Adrenal gland (tissue), 12 donors: ENCODE measurements around the gene GGTA1. TPM values are rescaled to one million over a fixed set of nuclear protein-coding genes. Genes with fewer than 3 reads are reported as not detected.
A peak's percentile ranks its signal among the peaks of the same experiment; 100 is the strongest.

Experiments
- DNase-seq, 7 donors: peaks; one replicate each; pipeline ENCODE4 v3.0.0-alpha.2; 2019 to 2020
- H3K27ac ChIP-seq, 5 donors: fragments of 200-600 bp; sonication (generic) in 4 of 5; 1 replicate in 3 of 5; 2 replicates in 2 of 5; pipeline versions ENCODE4 v1.5.1 to v1.8.0; 2016 to 2020; ENCODE audit warnings: mild to moderate bottlenecking in 1 of 5
- H3K27me3 ChIP-seq: fragments of 200-600 bp; 2 replicates; pipeline ENCODE4 v1.8.0; 2021
- H3K36me3 ChIP-seq, 2 donors: fragments of 200-600 bp; replicated peaks in 1 of 2; 1 replicate in 1 of 2; 2 replicates in 1 of 2; pipeline versions ENCODE4 v1.5.1 to v1.8.0; 2018 to 2022
- H3K4me1 ChIP-seq, 2 donors: fragments of 200-600 bp; replicated peaks in 1 of 2; 1 replicate in 1 of 2; 2 replicates in 1 of 2; pipeline versions ENCODE4 v1.5.1 to v1.8.0; 2018 to 2021
- H3K4me3 ChIP-seq, 4 donors: fragments of 200-600 bp; sonication (generic) in 3 of 4; one replicate each; pipeline ENCODE4 v1.5.1; 2016 to 2018
- H3K9me3 ChIP-seq, 3 donors: fragments of 200-600 bp; sonication (generic) in 1 of 3; replicated peaks in 1 of 3; 1 replicate in 2 of 3; 2 replicates in 1 of 3; pipeline versions ENCODE4 v1.5.1 to v1.8.0; 2016 to 2021
- CTCF ChIP-seq, 6 experiments: fragments of 450-650 bp in 4 of 6; fragments of 200-600 bp in 2 of 6; sonication (generic) in 1 of 6; IDR thresholded peaks; 1 replicate in 5 of 6; 2 replicates in 1 of 6; pipeline versions ENCODE4 v1.5.1 to v1.8.0; 2016 to 2021; ENCODE audit warnings: antibody characterized with exemption in 6 of 6, mild to moderate bottlenecking in 2 of 6, moderate library complexity in 1 of 6
- POLR2A ChIP-seq, 2 donors: fragments of 450-650 bp; IDR thresholded peaks; one replicate each; pipeline ENCODE4 v1.6.1; 2017; ENCODE audit warnings: antibody characterized with exemption in 2 of 2, mild to moderate bottlenecking in 2 of 2, moderate library complexity in 1 of 2
- WGBS, 4 donors: extraction: QIAGEN DNeasy Blood & Tissue Kit in 2 of 4; methylation state at CpG; one replicate each; pipeline versions ENCODE4 v1.1.5 to v1.1.7; 2013 to 2017; 5-methylcytosine and 5-hydroxymethylcytosine counted together
- intact Hi-C, 2 donors: fragments of 100-400 bp; cut with DNase I; formaldehyde crosslinking; loops; one replicate each; pipeline versions ENCODE4 v1.14.1 to v1.15.0; 2022 to 2023
- polyA plus RNA-seq, 3 donors: library from polyadenylated mRNA; stranded (reverse); fragments of 200-250 nt in 2 of 3; fragments of 350-450 nt in 1 of 3; fragmentation: Illumina TruSeq in 1 of 3; extraction: RNeasy Lipid Tissue Mini Kit (QIAGEN cat#74804) in 1 of 3; gene quantifications; one replicate each; pipeline ENCODE4 v1.2.3, GENCODE V29; 2013 to 2014
- total RNA-seq, 9 donors: library from RNA; depleted of rRNA in 4 of 9; stranded (reverse); fragments of >200 nt in 4 of 9; fragments of 120-200 nt in 1 of 9; fragmentation: NEBNext Ultra II Directional in 1 of 9; extraction: Animal tissue kit (Norgen Biotek cat#: 25700) in 1 of 9; gene quantifications; one replicate each; pipeline versions ENCODE4 v1.1.0 to v1.2.4, GENCODE V29; 2013 to 2023
- donor health status: healthy with polysubstance abuse.
- donor health status: Bipolar disorder and iron deficiency.
- donor health status: DM: yes; HTN: yes; CAD: no.
- donor health status: DM: no; HTN: no; CAD: no.
- donor health status: DM: no; HTN: no; CAD: no.
- donor health status: DM: yes; HTN: yes; CAD: no.

GGTA1 gene
- total and polyA plus RNA-seq, 12 donors = 1.5 to 34.1 (median 8.7) TPM

DNA sequence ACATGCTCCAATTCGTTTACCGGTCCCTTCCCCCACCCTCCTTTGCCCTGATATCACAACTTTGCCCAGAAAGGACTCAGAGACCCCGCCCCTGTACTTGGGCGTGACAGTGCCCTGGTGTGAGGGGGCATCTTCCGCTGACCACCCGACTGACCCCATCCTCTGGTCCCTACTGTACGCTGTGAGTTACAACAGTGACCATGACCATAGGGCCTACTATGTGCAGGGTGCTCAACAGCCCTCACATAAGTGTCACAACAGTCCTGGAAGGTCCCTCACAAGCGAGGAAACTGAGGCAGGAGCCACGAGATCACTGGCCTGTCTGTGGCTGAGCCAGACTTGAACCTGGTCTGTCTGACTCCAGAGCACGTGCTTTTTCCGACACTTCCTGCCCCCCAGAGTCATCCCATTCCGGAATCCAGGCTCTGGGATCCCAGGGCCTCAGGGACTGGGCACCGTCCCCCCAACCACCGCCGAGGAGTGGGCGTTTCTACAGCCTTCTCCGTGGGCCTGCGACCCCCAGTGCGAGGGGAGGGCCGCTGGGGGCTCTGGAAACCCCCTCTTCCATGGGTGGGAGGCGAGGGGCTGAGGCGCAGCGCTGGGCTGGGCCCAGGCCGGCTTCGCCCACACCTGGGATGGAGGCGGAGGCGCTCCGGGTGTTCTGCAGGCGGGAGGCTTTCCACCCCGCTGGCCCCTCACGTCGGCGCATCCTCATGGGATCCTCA, 45.7 kb upstream of the GGTA1 start:
- intact Hi-C loops = loop anchor here in 1 of 2 donors (5.0 kb wide), 1 partner anchor 447 kb away; no protein-coding TSS in a partner anchor
- no peak overlapping the region for H3K27ac ChIP-seq
- no peaks in the 10 kb centered on the region for H3K27me3 ChIP-seq
- H3K4me3 ChIP-seq = no peak overlapping the region
- TF ChIP-seq CTCF (IDR thresholded peaks at IDR 0.05) (no peak), POLR2A (IDR thresholded peaks at IDR 0.05) (no peak)
- H3K9me3 ChIP-seq = no peaks in the 10 kb centered on the region
- H3K36me3 ChIP-seq = no peaks in the 10 kb centered on the region
- H3K4me1 ChIP-seq = peaks cover 2 to 11% of the 10 kb centered on the region in 2 donors
- DNase-seq = peak in 1 of 7 donors; percentile 19
- WGBS, 4 donors = 37 to 42% (median 41%) methylated on average over 17 to 33 of the region's 33 CpGs

DNA sequence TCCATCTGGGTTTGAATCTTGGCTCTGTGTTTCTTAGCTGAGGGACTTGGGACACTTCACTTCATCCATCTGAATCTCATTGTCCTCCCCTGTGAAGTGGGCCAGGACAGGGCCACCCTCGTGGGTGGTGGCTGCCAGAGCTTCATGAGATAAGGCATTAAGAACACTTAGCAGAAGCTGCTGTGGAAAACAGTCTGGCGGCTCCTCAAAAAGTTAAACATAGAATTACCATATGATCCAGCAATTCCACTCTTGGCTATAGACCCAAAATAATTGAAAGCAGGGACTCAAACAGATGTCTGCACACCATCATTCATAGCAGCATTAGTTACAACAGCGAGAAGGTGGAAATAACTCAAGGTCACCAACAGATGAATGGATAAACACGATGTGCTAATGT, 42.4 kb upstream of the GGTA1 start:
- H3K27ac ChIP-seq = no peak overlapping the region
- no peaks in the 10 kb centered on the region for H3K9me3 ChIP-seq
- H3K4me3 ChIP-seq = no peak overlapping the region
- intact Hi-C loops = loop anchor here in 1 of 2 donors (5.0 kb wide), 1 partner anchor 455 kb away; no protein-coding TSS in a partner anchor
- H3K4me1 ChIP-seq = peaks cover 0 to 8% of the 10 kb centered on the region in 2 donors
- no peaks in the 10 kb centered on the region for H3K36me3 ChIP-seq
- no peak for DNase-seq
- H3K27me3 ChIP-seq = no peaks in the 10 kb centered on the region
- WGBS, 4 donors = 78 to 83% (median 81%) methylated on average over 4 of the region's 4 CpGs
- no peak for TF ChIP-seq POLR2A (IDR thresholded peaks at IDR 0.05)
- TF ChIP-seq CTCF (IDR thresholded peaks at IDR 0.05) = no peak

- Histone ChIP-seq H3K9me3 (no peaks in the 10 kb centered on the region), H3K27me3 (no peaks in the 10 kb centered on the region), H3K27ac (no peak overlapping the region), H3K4me1 (peaks cover 0 to 5% of the 10 kb centered on the region in 2 donors), H3K4me3 (no peak overlapping the region), H3K36me3 (no peaks in the 10 kb centered on the region)
- no peak for TF ChIP-seq POLR2A (IDR thresholded peaks at IDR 0.05)
- TF ChIP-seq CTCF (IDR thresholded peaks at IDR 0.05) = no peak
- WGBS, 4 donors = 77 to 97% (median 80%) methylated on average over 3 of the region's 3 CpGs
- intact Hi-C loops = loop anchor here in 1 of 2 donors (5.0 kb wide), 1 partner anchor 456 kb away; no protein-coding TSS in a partner anchor
- DNase-seq = no peak
These were observed 41.6 kb upstream of the GGTA1 start for GRCh38 chr9:121541256-121541655.

DNA sequence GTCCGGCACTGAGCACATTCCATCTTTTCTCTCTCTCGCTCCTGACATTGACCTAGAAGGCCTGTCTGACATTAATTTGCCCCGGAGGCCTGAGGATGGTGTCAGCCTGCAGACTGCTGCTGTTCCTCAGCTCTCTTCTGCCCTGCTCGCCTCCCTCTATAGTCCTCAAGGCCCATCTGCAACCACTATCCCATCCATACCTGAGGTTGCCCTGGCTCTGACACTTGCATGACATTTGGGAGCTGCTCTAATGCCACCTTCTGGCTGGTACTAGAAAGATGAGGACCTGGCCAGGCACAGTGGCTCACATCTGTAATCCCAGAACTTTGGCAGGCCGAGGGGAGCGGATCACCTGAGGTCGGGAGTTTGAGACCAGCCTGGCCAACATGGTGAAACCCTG, 38.6 kb upstream of the GGTA1 start:
- no peaks in the 10 kb centered on the region for H3K9me3 ChIP-seq
- DNase-seq = peak in 1 of 7 donors; percentile 25
- no peaks in the 10 kb centered on the region for H3K27me3 ChIP-seq
- no peak overlapping the region for H3K27ac ChIP-seq
- WGBS, 4 donors = 75 to 84% (median 82%) methylated on average over 7 of the region's 7 CpGs
- H3K4me3 ChIP-seq = no peak overlapping the region
- H3K36me3 ChIP-seq = no peaks in the 10 kb centered on the region
- H3K4me1 ChIP-seq = no peaks in the 10 kb centered on the region
- TF ChIP-seq CTCF (IDR thresholded peaks at IDR 0.05) (peak in 1 of 6 experiments; percentile 15), POLR2A (IDR thresholded peaks at IDR 0.05) (no peak)
- intact Hi-C loops = no loop called here
